ENCODE results near the gene DUSP6.

DNA sequence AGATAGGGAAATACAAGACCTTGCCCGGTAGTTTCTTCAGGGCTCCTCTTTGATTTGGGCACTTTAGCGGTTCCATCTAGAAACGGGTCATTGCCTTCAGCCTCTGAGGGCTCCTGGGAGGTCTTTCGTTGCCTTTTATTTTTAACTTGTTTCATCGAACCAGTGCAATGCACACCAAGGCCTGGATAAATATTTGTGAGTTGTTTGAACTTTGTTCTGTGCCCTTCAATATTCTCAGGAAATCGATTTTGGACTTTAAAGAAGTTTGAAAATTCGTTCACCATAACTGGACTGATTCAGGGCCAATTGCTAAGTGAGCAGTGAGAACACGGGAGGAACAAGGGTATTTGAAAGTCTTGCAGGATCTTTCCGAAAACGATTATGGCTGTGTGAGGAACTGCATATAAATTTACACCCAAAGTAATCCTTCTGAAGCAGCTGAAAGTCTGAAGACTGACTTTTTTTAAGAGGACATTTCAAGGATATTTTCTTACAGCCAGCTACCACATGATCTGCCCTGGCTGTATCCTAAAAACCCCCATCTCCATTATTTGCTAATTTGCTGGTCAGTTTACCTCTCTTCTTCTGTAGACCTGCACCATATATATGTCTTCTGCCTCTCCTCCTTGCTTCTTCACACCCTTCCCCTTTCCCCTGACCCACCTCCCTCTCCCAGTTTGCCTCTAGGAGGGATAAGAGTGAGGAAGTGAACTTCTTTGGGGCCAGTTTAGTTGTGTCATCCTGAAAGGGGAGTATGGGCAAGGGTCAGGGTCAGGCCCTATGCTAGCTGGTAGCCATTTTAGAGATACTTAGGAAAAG, 8.0 kb downstream of the DUSP6 start:
- TF ChIP-seq EZH2phosphoT487 (IDR thresholded peaks at IDR 0.05; ENCODE audit: low read length) = no peak
- TF ChIP-seq, protein P1, sequence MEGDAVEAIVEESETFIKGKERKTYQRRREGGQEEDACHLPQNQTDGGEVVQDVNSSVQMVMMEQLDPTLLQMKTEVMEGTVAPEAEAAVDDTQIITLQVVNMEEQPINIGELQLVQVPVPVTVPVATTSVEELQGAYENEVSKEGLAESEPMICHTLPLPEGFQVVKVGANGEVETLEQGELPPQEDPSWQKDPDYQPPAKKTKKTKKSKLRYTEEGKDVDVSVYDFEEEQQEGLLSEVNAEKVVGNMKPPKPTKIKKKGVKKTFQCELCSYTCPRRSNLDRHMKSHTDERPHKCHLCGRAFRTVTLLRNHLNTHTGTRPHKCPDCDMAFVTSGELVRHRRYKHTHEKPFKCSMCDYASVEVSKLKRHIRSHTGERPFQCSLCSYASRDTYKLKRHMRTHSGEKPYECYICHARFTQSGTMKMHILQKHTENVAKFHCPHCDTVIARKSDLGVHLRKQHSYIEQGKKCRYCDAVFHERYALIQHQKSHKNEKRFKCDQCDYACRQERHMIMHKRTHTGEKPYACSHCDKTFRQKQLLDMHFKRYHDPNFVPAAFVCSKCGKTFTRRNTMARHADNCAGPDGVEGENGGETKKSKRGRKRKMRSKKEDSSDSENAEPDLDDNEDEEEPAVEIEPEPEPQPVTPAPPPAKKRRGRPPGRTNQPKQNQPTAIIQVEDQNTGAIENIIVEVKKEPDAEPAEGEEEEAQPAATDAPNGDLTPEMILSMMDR (IDR thresholded peaks at IDR 0.05; ENCODE audit: low read length) = no peak
